GM19035 (cell line): ENCODE measurements around the gene PPP1R15B.

ENCODE experiments used
- ATAC-seq: cut with Tn5 transposase; IDR thresholded peaks from one replicate; pipeline ENCODE4 v1.9.1; 2021; ENCODE audit not compliant: unreplicated experiment

The PPP1R15B gene

GRCh38 chr1:204368996-204369726, 42.5 kb downstream of the PPP1R15B start:
- ATAC-seq, result no peak

- no peak for ATAC-seq
Observed at GRCh38 chr1:204367956-204368355, 43.7 kb downstream of the PPP1R15B start.

GRCh38 chr1:204367193-204367858, 44.3 kb downstream of the PPP1R15B start:
- no peak for ATAC-seq

- ATAC-seq, result no peak
Observed at GRCh38 chr1:204366759-204367158, 44.9 kb downstream of the PPP1R15B start.

GRCh38 chr1:204363335-204364114, 48.1 kb downstream of the PPP1R15B start:
- ATAC-seq, result peak; percentile 68

GRCh38 chr1:204362984-204363334, 48.7 kb downstream of the PPP1R15B start:
- ATAC-seq, result no peak

- ATAC-seq, result no peak
Observed at GRCh38 chr1:204361781-204362180, 49.8 kb downstream of the PPP1R15B start.

- ATAC-seq, result no peak
Observed at GRCh38 chr1:204361341-204361771, 50.3 kb downstream of the PPP1R15B start.

- ATAC-seq, result no peak
Observed at GRCh38 chr1:204360314-204360713, 51.3 kb downstream of the PPP1R15B start.

- ATAC-seq, result no peak
Observed at GRCh38 chr1:204359474-204360255, 52.0 kb downstream of the PPP1R15B start, which contains the start of gene PLEKHA6. TSS of gene PLEKHA6 (minus strand) at chr1:204359929. CDS start at chr1:204273727, 86,202 bp downstream.

GRCh38 chr1:204359131-204359473, 52.5 kb downstream of the PPP1R15B start:
- no peak for ATAC-seq

GRCh38 chr1:204358605-204359004, 53.0 kb downstream of the PPP1R15B start:
- no peak for ATAC-seq

GRCh38 chr1:204357551-204358490, 53.8 kb downstream of the PPP1R15B start:
- ATAC-seq, result no peak

- no peak for ATAC-seq
Observed at GRCh38 chr1:204356997-204357396, 54.6 kb downstream of the PPP1R15B start.

- ATAC-seq, result no peak
Observed at GRCh38 chr1:204355913-204356312, 55.7 kb downstream of the PPP1R15B start.

GRCh38 chr1:204354579-204354978, 57.0 kb downstream of the PPP1R15B start:
- no peak for ATAC-seq
